ENCODE results near the gene PROCA1. TPM values are rescaled to one million over a fixed set of nuclear protein-coding genes. Genes with fewer than 3 reads are reported as not detected.

PROCA1 gene
- polyA plus RNA-seq, 1 donor, result 5.7 TPM

GRCh38 chr17:28689011-28689410 is 22.7 kb downstream of the PROCA1 start:
- Histone ChIP-seq H3K4me3 (ENCODE audit: low read length) (no peak overlapping the region), H3K36me3 (ENCODE audit: control insufficient read depth, insufficient read depth, low read length) (peaks cover 90% of the 10 kb centered on the region)
- 100% methylated on average over 2 of the region's 3 CpGs for WGBS (ENCODE audit: insufficient coverage, low lambda C conversion rate)

GRCh38 chr17:28688481-28688880 is 23.2 kb downstream of the PROCA1 start:
- no peak for DNase-seq
- peaks cover 88% of the 10 kb centered on the region for H3K36me3 ChIP-seq (ENCODE audit: control insufficient read depth, insufficient read depth, low read length)

More at GRCh38 chr17:28689011-28689410, 22.7 kb downstream of the PROCA1 start:
- DNase-seq, result no peak
- Histone ChIP-seq H3K27me3 (ENCODE audit: control insufficient read depth, insufficient read depth, low read length) (no peaks in the 10 kb centered on the region), H3K9me3 (ENCODE audit: control insufficient read depth, low read depth, low read length) (no peaks in the 10 kb centered on the region), H3K4me1 (ENCODE audit: control insufficient read depth, insufficient read depth, low read length) (no peaks in the 10 kb centered on the region), H3K27ac (ENCODE audit: low read length) (no peak overlapping the region)

GRCh38 chr17:28686296-28686695 is 25.4 kb downstream of the PROCA1 start:
- Histone ChIP-seq H3K9me3 (ENCODE audit: control insufficient read depth, low read depth, low read length) (no peaks in the 10 kb centered on the region), H3K27ac (ENCODE audit: low read length) (no peak overlapping the region), H3K4me3 (ENCODE audit: low read length) (no peak overlapping the region), H3K27me3 (ENCODE audit: control insufficient read depth, insufficient read depth, low read length) (no peaks in the 10 kb centered on the region), H3K4me1 (ENCODE audit: control insufficient read depth, insufficient read depth, low read length) (no peaks in the 10 kb centered on the region), H3K36me3 (ENCODE audit: control insufficient read depth, insufficient read depth, low read length) (peaks cover 96% of the 10 kb centered on the region)
- DNase-seq, result no peak
- WGBS (ENCODE audit: insufficient coverage, low lambda C conversion rate), result no CpG with 5 or more reads among the region's 4 CpGs

More at GRCh38 chr17:28688481-28688880, 23.2 kb downstream of the PROCA1 start:
- 75% methylated on average over 3 of the region's 4 CpGs for WGBS (ENCODE audit: insufficient coverage, low lambda C conversion rate)
- H3K4me3 ChIP-seq (ENCODE audit: low read length), result no peak overlapping the region
- no peaks in the 10 kb centered on the region for H3K9me3 ChIP-seq (ENCODE audit: control insufficient read depth, low read depth, low read length)
- no peaks in the 10 kb centered on the region for H3K4me1 ChIP-seq (ENCODE audit: control insufficient read depth, insufficient read depth, low read length)
- no peaks in the 10 kb centered on the region for H3K27me3 ChIP-seq (ENCODE audit: control insufficient read depth, insufficient read depth, low read length)
- no peak overlapping the region for H3K27ac ChIP-seq (ENCODE audit: low read length)

GRCh38 chr17:28685366-28685765 is 26.3 kb downstream of the PROCA1 start:
- H3K36me3 ChIP-seq (ENCODE audit: control insufficient read depth, insufficient read depth, low read length), result peaks cover 96% of the 10 kb centered on the region
- no peaks in the 10 kb centered on the region for H3K27me3 ChIP-seq (ENCODE audit: control insufficient read depth, insufficient read depth, low read length)
- WGBS (ENCODE audit: insufficient coverage, low lambda C conversion rate), result 100% methylated on average over 2 of the region's 5 CpGs
- DNase-seq, result no peak
- no peak overlapping the region for H3K27ac ChIP-seq (ENCODE audit: low read length)
- no peaks in the 10 kb centered on the region for H3K4me1 ChIP-seq (ENCODE audit: control insufficient read depth, insufficient read depth, low read length)
- no peaks in the 10 kb centered on the region for H3K9me3 ChIP-seq (ENCODE audit: control insufficient read depth, low read depth, low read length)
- H3K4me3 ChIP-seq (ENCODE audit: low read length), result no peak overlapping the region

GRCh38 chr17:28684963-28685362 is 26.7 kb downstream of the PROCA1 start:
- peak; percentile 52 to 61 for DNase-seq
- H3K4me3 ChIP-seq (ENCODE audit: low read length), result no peak overlapping the region
- H3K9me3 ChIP-seq (ENCODE audit: control insufficient read depth, low read depth, low read length), result no peaks in the 10 kb centered on the region
- no peak overlapping the region for H3K27ac ChIP-seq (ENCODE audit: low read length)
- H3K4me1 ChIP-seq (ENCODE audit: control insufficient read depth, insufficient read depth, low read length), result no peaks in the 10 kb centered on the region
- WGBS (ENCODE audit: insufficient coverage, low lambda C conversion rate), result 40% methylated on average over 1 of the region's 3 CpGs
- peaks cover 92% of the 10 kb centered on the region for H3K36me3 ChIP-seq (ENCODE audit: control insufficient read depth, insufficient read depth, low read length)
- no peaks in the 10 kb centered on the region for H3K27me3 ChIP-seq (ENCODE audit: control insufficient read depth, insufficient read depth, low read length)

GRCh38 chr17:28682655-28683054 is 29.0 kb downstream of the PROCA1 start:
- H3K36me3 ChIP-seq (ENCODE audit: control insufficient read depth, insufficient read depth, low read length), result peaks cover 90% of the 10 kb centered on the region
- H3K9me3 ChIP-seq (ENCODE audit: control insufficient read depth, low read depth, low read length), result no peaks in the 10 kb centered on the region
- H3K4me3 ChIP-seq (ENCODE audit: low read length), result no peak overlapping the region
- no peaks in the 10 kb centered on the region for H3K4me1 ChIP-seq (ENCODE audit: control insufficient read depth, insufficient read depth, low read length)
- DNase-seq, result no peak
- WGBS (ENCODE audit: insufficient coverage, low lambda C conversion rate), result 100% methylated on average over 1 of the region's 11 CpGs
- no peak overlapping the region for H3K27ac ChIP-seq (ENCODE audit: low read length)
- H3K27me3 ChIP-seq (ENCODE audit: control insufficient read depth, insufficient read depth, low read length), result no peaks in the 10 kb centered on the region

- WGBS (ENCODE audit: insufficient coverage, low lambda C conversion rate), result 92% methylated on average over 2 of the region's 7 CpGs
- Histone ChIP-seq H3K36me3 (ENCODE audit: control insufficient read depth, insufficient read depth, low read length) (peaks cover 92% of the 10 kb centered on the region), H3K27ac (ENCODE audit: low read length) (no peak overlapping the region)
Observed at GRCh38 chr17:28675980-28676379, 35.7 kb downstream of the PROCA1 start.

GRCh38 chr17:28675490-28675889 is 36.2 kb downstream of the PROCA1 start:
- no peaks in the 10 kb centered on the region for H3K4me1 ChIP-seq (ENCODE audit: control insufficient read depth, insufficient read depth, low read length)
- no peaks in the 10 kb centered on the region for H3K9me3 ChIP-seq (ENCODE audit: control insufficient read depth, low read depth, low read length)
- no peaks in the 10 kb centered on the region for H3K27me3 ChIP-seq (ENCODE audit: control insufficient read depth, insufficient read depth, low read length)
- peaks cover 90% of the 10 kb centered on the region for H3K36me3 ChIP-seq (ENCODE audit: control insufficient read depth, insufficient read depth, low read length)
- no CpG with 5 or more reads among the region's 3 CpGs for WGBS (ENCODE audit: insufficient coverage, low lambda C conversion rate)
- no peak overlapping the region for H3K4me3 ChIP-seq (ENCODE audit: low read length)
- no peak for DNase-seq
- no peak overlapping the region for H3K27ac ChIP-seq (ENCODE audit: low read length)

More at GRCh38 chr17:28675980-28676379, 35.7 kb downstream of the PROCA1 start:
- H3K4me1 ChIP-seq (ENCODE audit: control insufficient read depth, insufficient read depth, low read length), result no peaks in the 10 kb centered on the region
- H3K27me3 ChIP-seq (ENCODE audit: control insufficient read depth, insufficient read depth, low read length), result no peaks in the 10 kb centered on the region
- DNase-seq, result peak; percentile 19 to 23
- H3K9me3 ChIP-seq (ENCODE audit: control insufficient read depth, low read depth, low read length), result no peaks in the 10 kb centered on the region
- H3K4me3 ChIP-seq (ENCODE audit: low read length), result no peak overlapping the region

GRCh38 chr17:28669918-28670317 is 41.8 kb downstream of the PROCA1 start:
- no peak overlapping the region for H3K4me3 ChIP-seq (ENCODE audit: low read length)
- H3K27ac ChIP-seq (ENCODE audit: low read length), result no peak overlapping the region
- no peaks in the 10 kb centered on the region for H3K4me1 ChIP-seq (ENCODE audit: control insufficient read depth, insufficient read depth, low read length)
- no CpG with 5 or more reads among the region's 1 CpG for WGBS (ENCODE audit: insufficient coverage, low lambda C conversion rate)
- no peaks in the 10 kb centered on the region for H3K27me3 ChIP-seq (ENCODE audit: control insufficient read depth, insufficient read depth, low read length)
- DNase-seq, result no peak
- no peaks in the 10 kb centered on the region for H3K9me3 ChIP-seq (ENCODE audit: control insufficient read depth, low read depth, low read length)
- peaks cover 67% of the 10 kb centered on the region for H3K36me3 ChIP-seq (ENCODE audit: control insufficient read depth, insufficient read depth, low read length)

GRCh38 chr17:28667870-28668269 is 43.8 kb downstream of the PROCA1 start:
- no peak for DNase-seq
- Histone ChIP-seq H3K4me1 (ENCODE audit: control insufficient read depth, insufficient read depth, low read length) (peaks cover 5% of the 10 kb centered on the region), H3K36me3 (ENCODE audit: control insufficient read depth, insufficient read depth, low read length) (peaks cover 47% of the 10 kb centered on the region), H3K4me3 (ENCODE audit: low read length) (no peak overlapping the region), H3K9me3 (ENCODE audit: control insufficient read depth, low read depth, low read length) (no peaks in the 10 kb centered on the region), H3K27ac (ENCODE audit: low read length) (no peak overlapping the region), H3K27me3 (ENCODE audit: control insufficient read depth, insufficient read depth, low read length) (no peaks in the 10 kb centered on the region)
- WGBS (ENCODE audit: insufficient coverage, low lambda C conversion rate), result no CpG with 5 or more reads among the region's 1 CpG

GRCh38 chr17:28665994-28666393 is 45.7 kb downstream of the PROCA1 start:
- Histone ChIP-seq H3K4me1 (ENCODE audit: control insufficient read depth, insufficient read depth, low read length) (peaks cover 6% of the 10 kb centered on the region), H3K9me3 (ENCODE audit: control insufficient read depth, low read depth, low read length) (no peaks in the 10 kb centered on the region), H3K27ac (ENCODE audit: low read length) (no peak overlapping the region), H3K4me3 (ENCODE audit: low read length) (no peak overlapping the region), H3K36me3 (ENCODE audit: control insufficient read depth, insufficient read depth, low read length) (peaks cover 29% of the 10 kb centered on the region), H3K27me3 (ENCODE audit: control insufficient read depth, insufficient read depth, low read length) (no peaks in the 10 kb centered on the region)
- DNase-seq, result no peak
- no CpG with 5 or more reads among the region's 2 CpGs for WGBS (ENCODE audit: insufficient coverage, low lambda C conversion rate)
